ENCODE measurements around the gene MAP3K14.
"Not testable (repeated sequence)": the region's sequence is repeated elsewhere in the genome, so short reads cannot be mapped to it uniquely, and the experiment has no call there.

Gene MAP3K14

GRCh38 chr17:45302220-45302619 lies 14.6 kb downstream of the MAP3K14 start:
- DNase-seq (ENCODE audit: low read depth in 3 of 3, low spot score in 1 of 3) = not testable (repeated sequence)

GRCh38 chr17:45301674-45302073 lies 15.1 kb downstream of the MAP3K14 start:
- DNase-seq (ENCODE audit: low read depth in 3 of 3, low spot score in 1 of 3) = no peak

- no peak for DNase-seq (ENCODE audit: low read depth in 3 of 3, low spot score in 1 of 3)
Measured at GRCh38 chr17:45300060-45300751, 16.6 kb downstream of the MAP3K14 start.

- DNase-seq (ENCODE audit: low read depth in 3 of 3, low spot score in 1 of 3) = no peak
Measured at GRCh38 chr17:45299361-45299760, 17.5 kb downstream of the MAP3K14 start.

GRCh38 chr17:45298546-45299285 lies 18.1 kb downstream of the MAP3K14 start:
- no peak for DNase-seq (ENCODE audit: low read depth in 3 of 3, low spot score in 1 of 3)

- DNase-seq (ENCODE audit: low read depth in 3 of 3, low spot score in 1 of 3) = no peak
Measured at GRCh38 chr17:45296833-45297124, 20.0 kb downstream of the MAP3K14 start.

GRCh38 chr17:45296003-45296832 lies 20.6 kb downstream of the MAP3K14 start:
- DNase-seq (ENCODE audit: low read depth in 3 of 3, low spot score in 1 of 3) = no peak

GRCh38 chr17:45294506-45294905 lies 22.3 kb downstream of the MAP3K14 start:
- DNase-seq (ENCODE audit: low read depth in 3 of 3, low spot score in 1 of 3) = no peak

- no peak for DNase-seq (ENCODE audit: low read depth in 3 of 3, low spot score in 1 of 3)
Measured at GRCh38 chr17:45293413-45294211, 23.2 kb downstream of the MAP3K14 start.

- DNase-seq (ENCODE audit: low read depth in 3 of 3, low spot score in 1 of 3) = no peak
Measured at GRCh38 chr17:45292696-45293412, 24.0 kb downstream of the MAP3K14 start.

GRCh38 chr17:45291171-45291805 lies 25.5 kb downstream of the MAP3K14 start:
- no peak for DNase-seq (ENCODE audit: low read depth in 3 of 3, low spot score in 1 of 3)

GRCh38 chr17:45290269-45290765 lies 26.5 kb downstream of the MAP3K14 start:
- DNase-seq (ENCODE audit: low read depth in 3 of 3, low spot score in 1 of 3) = no peak

GRCh38 chr17:45289301-45290268 lies 27.2 kb downstream of the MAP3K14 start:
- DNase-seq (ENCODE audit: low read depth in 3 of 3, low spot score in 1 of 3) = no peak

- no peak for DNase-seq (ENCODE audit: low read depth in 3 of 3, low spot score in 1 of 3)
Measured at GRCh38 chr17:45288825-45289224, 28.0 kb downstream of the MAP3K14 start.

- no peak for DNase-seq (ENCODE audit: low read depth in 3 of 3, low spot score in 1 of 3)
Measured at GRCh38 chr17:45287526-45288500, 29.0 kb downstream of the MAP3K14 start.

GRCh38 chr17:45286286-45286685 lies 30.5 kb downstream of the MAP3K14 start:
- no peak for DNase-seq (ENCODE audit: low read depth in 3 of 3, low spot score in 1 of 3)
